HCT116 (cell line): Measurements from ENCODE around the gene ADAR.

ENCODE experiments used
- FOSL1 ChIP-seq: IDR thresholded peaks from 2 replicates; pipeline ENCODE4 v1.6.1; 2012; ENCODE audit warnings: low read depth
- JUND ChIP-seq: IDR thresholded peaks from 2 replicates; pipeline ENCODE4 v1.6.1; 2012
- POLR2A ChIP-seq: IDR thresholded peaks from 2 replicates; pipeline ENCODE4 v1.7.0; 2011; ENCODE audit warnings: borderline replicate concordance; ENCODE audit not compliant: insufficient read depth, insufficient read length; ENCODE audit errors: extremely low read depth
- POLR2AphosphoS5 ChIP-seq: IDR thresholded peaks from 2 replicates; pipeline ENCODE4 v1.6.1; 2011; ENCODE audit warnings: mild to moderate bottlenecking, low read depth, low read length, moderate library complexity
- SP1 ChIP-seq: IDR thresholded peaks from 2 replicates; pipeline ENCODE4 v1.6.1; 2012; ENCODE audit warnings: low read depth
- TF ChIP-seq, protein P1 (sequence below): IDR thresholded peaks from 2 replicates; pipeline ENCODE4 v1.6.1; 2012
- TF ChIP-seq, protein P2 (sequence below), 3 experiments: fragments of 200-600 bp in 1 of 3; sonication (generic) in 1 of 3; IDR thresholded peaks in 2 of 3; conservative IDR thresholded peaks in 1 of 3; 2 replicates each; pipeline ENCODE4 v1.5.1; 2012 to 2017; ENCODE audit warnings: low read depth in 2 of 3, low read length in 2 of 3, antibody characterized with exemption in 1 of 3, borderline replicate concordance in 1 of 3, control low read depth in 1 of 3, mild to moderate bottlenecking in 1 of 3, mixed read lengths in 1 of 3, mixed run types in 1 of 3, moderate library complexity in 1 of 3; ENCODE audit not compliant: insufficient read depth in 1 of 3
- TF ChIP-seq, protein P3 (sequence below): IDR thresholded peaks from 2 replicates; pipeline ENCODE4 v1.6.1; 2012
- TF ChIP-seq, protein P4 (sequence below): IDR thresholded peaks from 2 replicates; pipeline ENCODE4 v1.6.1; 2011; ENCODE audit warnings: mild to moderate bottlenecking, low read length, moderate library complexity; ENCODE audit not compliant: insufficient replicate concordance; ENCODE audit errors: extremely low read depth

DNA sequence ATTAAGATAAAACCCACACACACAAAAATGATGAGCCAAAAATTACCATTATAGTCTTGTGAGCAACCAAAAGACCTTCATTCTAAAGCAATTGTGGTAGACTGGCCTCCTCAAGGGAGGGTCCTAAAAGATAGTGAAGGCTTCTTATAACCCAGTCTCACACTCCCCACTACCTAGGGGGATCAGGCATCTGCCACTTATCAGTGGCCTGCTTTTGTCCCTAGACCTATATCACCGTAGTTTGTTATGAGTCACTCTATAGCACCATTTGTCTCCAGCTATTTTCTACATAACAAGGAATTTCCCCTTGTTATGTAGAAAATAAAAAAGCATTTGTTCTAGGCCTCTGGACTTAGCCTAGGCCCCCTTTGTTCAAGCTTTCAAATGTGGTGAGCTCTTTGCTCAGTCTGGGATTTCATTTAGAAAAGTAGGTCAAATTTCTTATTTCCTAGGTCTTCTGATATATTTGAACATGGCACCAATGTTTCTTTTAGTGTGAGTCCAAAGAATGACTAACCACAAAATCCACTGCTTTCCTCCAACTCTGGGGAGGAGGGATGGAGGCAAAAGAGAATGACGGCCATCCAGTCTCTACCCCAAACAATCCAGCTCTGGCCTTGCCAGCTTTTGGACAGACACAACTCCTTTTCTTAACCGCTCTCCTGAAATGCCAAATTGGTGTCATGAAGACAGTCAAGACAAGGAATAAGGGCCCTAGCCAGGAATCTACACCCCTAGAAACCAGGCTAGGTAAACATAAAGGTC is 8.9 kb downstream of the ADAR start:
- no peak for TF ChIP-seq POLR2A
- TF ChIP-seq JUND, result no peak
- TF ChIP-seq, protein P1, sequence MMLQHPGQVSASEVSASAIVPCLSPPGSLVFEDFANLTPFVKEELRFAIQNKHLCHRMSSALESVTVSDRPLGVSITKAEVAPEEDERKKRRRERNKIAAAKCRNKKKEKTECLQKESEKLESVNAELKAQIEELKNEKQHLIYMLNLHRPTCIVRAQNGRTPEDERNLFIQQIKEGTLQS, result no peak
- TF ChIP-seq SP1, result no peak
- TF ChIP-seq, protein P2, sequence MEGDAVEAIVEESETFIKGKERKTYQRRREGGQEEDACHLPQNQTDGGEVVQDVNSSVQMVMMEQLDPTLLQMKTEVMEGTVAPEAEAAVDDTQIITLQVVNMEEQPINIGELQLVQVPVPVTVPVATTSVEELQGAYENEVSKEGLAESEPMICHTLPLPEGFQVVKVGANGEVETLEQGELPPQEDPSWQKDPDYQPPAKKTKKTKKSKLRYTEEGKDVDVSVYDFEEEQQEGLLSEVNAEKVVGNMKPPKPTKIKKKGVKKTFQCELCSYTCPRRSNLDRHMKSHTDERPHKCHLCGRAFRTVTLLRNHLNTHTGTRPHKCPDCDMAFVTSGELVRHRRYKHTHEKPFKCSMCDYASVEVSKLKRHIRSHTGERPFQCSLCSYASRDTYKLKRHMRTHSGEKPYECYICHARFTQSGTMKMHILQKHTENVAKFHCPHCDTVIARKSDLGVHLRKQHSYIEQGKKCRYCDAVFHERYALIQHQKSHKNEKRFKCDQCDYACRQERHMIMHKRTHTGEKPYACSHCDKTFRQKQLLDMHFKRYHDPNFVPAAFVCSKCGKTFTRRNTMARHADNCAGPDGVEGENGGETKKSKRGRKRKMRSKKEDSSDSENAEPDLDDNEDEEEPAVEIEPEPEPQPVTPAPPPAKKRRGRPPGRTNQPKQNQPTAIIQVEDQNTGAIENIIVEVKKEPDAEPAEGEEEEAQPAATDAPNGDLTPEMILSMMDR (IDR thresholded peaks at IDR 0.05 in 2 of 3, conservative IDR thresholded peaks at IDR 0.05 in 1 of 3; ENCODE audit: borderline replicate concordance in 1 of 3, insufficient read depth in 1 of 3, low read depth in 2 of 3, low read length in 2 of 3), result no peak
- TF ChIP-seq, protein P3, sequence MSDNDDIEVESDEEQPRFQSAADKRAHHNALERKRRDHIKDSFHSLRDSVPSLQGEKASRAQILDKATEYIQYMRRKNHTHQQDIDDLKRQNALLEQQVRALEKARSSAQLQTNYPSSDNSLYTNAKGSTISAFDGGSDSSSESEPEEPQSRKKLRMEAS, result no peak
- no peak for TF ChIP-seq FOSL1
- TF ChIP-seq POLR2AphosphoS5, result no peak
- TF ChIP-seq, protein P4, sequence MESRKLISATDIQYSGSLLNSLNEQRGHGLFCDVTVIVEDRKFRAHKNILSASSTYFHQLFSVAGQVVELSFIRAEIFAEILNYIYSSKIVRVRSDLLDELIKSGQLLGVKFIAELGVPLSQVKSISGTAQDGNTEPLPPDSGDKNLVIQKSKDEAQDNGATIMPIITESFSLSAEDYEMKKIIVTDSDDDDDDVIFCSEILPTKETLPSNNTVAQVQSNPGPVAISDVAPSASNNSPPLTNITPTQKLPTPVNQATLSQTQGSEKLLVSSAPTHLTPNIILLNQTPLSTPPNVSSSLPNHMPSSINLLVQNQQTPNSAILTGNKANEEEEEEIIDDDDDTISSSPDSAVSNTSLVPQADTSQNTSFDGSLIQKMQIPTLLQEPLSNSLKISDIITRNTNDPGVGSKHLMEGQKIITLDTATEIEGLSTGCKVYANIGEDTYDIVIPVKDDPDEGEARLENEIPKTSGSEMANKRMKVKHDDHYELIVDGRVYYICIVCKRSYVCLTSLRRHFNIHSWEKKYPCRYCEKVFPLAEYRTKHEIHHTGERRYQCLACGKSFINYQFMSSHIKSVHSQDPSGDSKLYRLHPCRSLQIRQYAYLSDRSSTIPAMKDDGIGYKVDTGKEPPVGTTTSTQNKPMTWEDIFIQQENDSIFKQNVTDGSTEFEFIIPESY, result no peak
